Hematopoietic multipotent progenitor cell treated with erythropoietin and hydrocortisone succinate and interleukin-3 and kit ligand, for 15 days (in vitro differentiated cells): ENCODE data around the gene SUV39H1.
A peak's percentile ranks its signal among the peaks of the same experiment; 100 is the strongest.
"Not testable (repeated sequence)": the region's sequence is repeated elsewhere in the genome, so short reads cannot be mapped to it uniquely, and the experiment has no call there.

Experiments used
- DNase-seq: peaks from one replicate; pipeline ENCODE4 v3.0.0-alpha.2; 2015; ENCODE audit warnings: low spot score

The SUV39H1 gene, protein sequence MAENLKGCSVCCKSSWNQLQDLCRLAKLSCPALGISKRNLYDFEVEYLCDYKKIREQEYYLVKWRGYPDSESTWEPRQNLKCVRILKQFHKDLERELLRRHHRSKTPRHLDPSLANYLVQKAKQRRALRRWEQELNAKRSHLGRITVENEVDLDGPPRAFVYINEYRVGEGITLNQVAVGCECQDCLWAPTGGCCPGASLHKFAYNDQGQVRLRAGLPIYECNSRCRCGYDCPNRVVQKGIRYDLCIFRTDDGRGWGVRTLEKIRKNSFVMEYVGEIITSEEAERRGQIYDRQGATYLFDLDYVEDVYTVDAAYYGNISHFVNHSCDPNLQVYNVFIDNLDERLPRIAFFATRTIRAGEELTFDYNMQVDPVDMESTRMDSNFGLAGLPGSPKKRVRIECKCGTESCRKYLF

DNA sequence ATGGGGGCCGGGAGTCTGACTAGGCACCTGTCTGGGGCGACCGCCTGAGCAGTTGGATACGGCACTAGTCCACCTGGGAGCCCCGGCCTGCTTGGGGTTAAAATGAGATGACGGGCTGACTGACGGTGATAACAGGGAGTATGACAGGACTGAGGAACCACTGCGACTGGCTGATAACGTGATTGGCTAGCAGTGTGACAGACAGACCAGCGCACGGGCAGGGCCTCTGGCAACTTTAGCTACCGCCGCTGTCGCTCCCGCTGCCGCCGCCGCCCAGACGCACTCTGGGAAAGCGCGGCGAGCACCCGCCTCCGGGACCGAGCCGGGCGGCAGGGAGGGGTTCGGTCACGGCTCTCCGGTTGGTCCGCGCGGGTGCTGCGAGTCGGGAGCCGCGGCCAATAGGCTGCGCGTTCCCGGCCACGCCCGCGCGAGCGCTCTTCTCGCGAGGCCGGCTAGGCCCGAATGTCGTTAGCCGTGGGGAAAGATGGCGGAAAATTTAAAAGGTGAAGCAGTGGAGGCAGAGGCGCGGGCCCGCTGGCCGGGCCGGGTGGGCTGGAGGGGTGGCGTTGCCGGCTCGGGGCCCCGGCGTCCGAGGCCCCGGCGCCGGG lies at the start of gene SUV39H1:
TSS of gene SUV39H1 (plus strand) at position 434 of the 608 bp plus-strand sequence. CDS start at position 485, 51 bp downstream.
- DNase-seq: peak; percentile 88

DNA sequence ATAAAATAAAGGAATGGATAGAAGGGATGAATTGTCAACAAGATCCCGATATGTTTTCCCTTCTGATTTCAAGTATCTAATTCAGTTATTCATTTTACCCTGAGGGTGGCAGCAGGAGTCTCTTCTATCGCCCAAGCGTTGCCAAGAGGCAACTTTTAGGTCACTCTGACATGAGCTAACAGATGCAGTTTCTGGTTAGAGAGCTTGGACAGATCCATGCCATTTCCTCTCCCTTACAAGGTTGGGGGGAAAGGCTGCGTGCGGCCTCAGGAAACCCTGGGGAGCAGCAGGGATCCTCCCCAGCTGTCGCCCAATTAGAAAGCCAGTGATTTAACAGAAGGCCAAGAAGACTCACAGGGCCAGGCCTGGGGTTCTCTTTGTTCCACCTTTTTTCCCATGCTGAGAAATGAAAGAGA lies 48.2 kb upstream of the SUV39H1 start:
- peak; percentile 48 for DNase-seq

GRCh38 chrX:48649102-48649501 lies 47.4 kb upstream of the SUV39H1 start:
- DNase-seq: no peak

- not testable (repeated sequence) for DNase-seq
Measured at GRCh38 chrX:48652055-48652579, 44.4 kb upstream of the SUV39H1 start.

DNA sequence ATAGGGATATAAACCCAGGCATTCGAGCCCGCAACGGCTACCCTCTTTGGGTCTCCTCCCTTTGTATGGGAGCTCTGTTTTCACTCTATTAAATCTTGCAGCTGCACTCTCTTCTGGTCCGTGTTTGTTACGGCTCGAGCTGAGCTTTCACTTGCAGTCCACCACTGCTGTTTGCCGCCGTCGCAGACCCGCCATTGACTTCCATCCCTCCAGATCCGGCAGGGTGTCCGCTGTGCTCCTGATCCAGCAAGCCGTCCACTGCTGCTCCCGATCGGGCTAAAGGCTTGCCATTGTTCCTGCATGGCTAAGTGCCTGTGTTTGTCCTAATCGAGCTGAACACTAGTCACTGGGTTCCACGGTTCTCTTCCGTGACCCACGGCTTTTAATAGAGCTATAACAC lies 41.8 kb upstream of the SUV39H1 start:
- DNase-seq: not testable (repeated sequence)

- not testable (repeated sequence) for DNase-seq
Measured at GRCh38 chrX:48659686-48660085, 36.8 kb upstream of the SUV39H1 start.

DNA sequence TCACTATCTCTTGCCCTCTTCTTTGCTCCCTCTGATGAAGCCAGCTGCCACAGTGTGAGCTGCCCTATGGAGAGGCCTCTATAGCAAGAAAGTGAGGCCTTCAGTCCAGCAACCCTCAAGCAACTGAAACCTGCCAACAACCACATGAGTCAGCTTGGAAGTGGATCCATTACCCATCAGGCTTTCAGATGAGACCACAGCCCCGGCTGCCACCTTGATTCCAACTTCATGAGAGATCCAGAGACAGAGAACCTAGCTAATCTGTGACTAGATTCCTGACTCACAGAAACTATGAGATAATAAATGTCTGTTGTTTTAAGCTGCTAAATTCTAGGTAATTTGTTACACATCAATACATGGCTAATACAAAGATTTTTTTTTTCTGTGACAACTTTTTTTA lies 33.3 kb upstream of the SUV39H1 start:
- no peak for DNase-seq

DNA sequence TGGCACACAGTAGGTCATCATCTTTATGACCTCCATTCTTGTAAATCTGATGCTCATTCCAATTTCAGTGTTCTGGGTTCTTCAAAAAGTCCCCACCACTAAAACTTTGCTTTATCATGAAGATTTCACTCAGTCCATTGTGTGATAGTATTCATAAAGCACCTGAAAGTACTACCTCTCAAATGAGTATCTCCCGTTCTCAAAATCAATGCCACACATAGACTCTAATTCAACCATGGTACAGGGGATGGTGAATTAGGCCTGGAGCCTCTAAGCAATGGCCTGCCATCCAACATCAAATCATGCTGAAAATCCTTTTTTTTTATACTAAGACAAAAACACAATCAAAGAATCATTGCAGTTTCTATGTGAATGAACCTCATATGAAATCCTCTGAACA lies 32.4 kb upstream of the SUV39H1 start:
- no peak for DNase-seq

DNA sequence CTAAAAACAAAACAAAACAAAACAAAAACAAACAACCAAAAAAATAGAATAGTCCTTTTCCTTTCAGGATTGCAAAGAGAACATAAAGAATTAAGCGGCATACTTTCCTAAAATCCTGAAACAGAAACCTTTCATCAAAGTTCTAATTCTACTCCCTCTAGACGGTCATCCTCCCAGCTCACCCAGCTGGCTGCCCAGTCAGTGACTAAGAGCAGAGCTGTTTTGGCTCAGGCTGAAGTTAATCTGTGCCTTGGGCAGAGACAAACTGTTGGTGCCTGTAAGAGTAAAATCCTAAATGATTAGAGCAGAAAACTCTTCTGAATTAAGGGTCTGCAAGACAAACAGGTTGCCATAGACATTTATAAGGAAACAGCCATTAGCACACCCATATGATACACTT lies 30.5 kb upstream of the SUV39H1 start:
- no peak for DNase-seq

DNA sequence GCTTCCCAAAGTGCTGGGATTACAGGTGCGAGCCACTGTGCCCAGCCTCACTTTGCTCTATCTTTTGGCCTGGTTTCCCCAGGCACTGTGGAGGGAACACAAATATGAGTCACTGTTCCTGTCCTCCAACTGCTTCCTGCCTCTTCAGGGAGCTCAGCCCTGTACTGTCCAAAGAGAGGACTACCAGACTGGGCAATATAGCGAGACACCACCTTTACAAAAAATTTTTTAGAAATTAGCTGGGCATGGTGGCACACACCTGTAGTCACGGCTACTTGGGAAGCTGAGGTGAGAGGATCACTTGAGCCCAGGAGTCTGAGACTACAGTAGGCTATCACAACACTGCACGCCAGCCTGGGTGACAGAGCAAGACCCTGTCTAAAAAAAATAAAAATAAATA lies 29.9 kb upstream of the SUV39H1 start:
- DNase-seq: no peak

DNA sequence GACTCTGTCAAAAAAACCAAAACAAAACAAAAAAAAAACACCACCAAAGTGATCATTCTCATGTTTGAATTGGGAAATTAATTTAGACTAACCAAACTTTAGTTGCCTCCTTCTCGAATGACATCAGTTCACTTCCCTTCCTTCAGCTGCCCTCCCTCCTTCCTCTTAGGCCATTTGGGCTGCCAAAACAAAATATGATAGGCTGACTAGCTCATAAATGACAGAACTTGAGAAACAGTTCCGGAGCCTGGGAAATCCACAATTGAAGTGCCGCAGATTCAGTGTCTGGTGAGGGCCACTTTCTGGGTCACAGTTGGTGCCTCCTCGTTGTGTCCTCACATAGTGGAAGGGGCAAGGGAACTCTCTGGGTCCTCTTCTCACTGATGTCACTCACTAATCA lies 29.0 kb upstream of the SUV39H1 start:
- no peak for DNase-seq

DNA sequence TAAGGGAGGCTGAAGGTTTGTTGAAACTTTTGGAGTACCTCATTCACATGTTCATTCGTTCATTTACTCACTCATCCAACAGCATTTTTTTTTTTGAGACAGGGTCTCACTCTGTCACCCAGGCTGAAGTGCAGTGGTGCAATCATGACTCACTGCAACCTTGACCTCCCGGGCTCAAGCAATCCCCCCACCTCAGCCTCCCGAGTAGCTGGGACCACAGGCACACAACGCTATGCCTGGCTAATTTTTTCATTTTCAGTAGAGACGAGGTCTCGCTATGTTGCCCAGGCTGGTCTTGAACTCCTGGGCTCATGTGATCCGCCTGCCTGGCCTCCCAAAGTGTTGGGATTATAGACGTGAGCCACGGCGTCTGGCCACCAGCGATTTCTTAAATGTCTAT lies 28.3 kb upstream of the SUV39H1 start:
- not testable (repeated sequence) for DNase-seq

DNA sequence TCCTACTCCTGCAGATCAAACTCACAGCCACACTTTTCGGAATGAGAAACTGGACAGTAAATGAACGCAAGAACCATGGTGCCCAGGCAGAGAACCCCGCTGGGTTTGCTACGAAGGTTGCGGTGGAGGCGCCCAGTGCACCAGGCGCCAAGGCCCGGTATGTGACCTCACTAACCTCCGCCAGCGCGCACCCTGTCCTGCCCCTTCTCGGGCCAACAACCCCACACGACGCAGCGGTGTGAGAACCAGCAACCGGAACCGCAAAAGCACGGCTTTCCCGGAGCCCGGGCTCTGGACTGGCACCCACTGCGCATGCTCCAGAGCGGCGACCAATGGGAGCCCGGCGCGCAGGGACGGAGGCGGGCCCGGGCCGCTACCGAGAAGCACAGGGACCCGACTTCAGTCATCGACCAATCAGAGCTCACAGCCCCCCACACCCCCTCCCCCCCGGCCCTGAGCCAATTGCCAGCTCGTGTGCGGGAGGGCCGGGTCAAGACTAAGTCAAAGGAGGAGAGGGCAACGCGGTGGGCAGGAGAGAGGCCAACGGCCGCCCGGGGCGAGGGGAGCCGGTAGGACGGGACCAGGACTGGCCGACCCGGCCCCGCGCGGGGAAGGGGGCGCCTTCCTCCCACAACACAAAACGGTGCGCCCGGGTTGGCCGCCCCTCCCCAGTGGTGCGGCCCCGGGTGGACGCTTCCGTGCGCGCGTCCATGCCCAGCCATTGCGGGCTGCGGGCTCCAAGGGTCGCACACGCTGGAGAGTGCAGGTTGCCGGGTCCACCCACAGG lies 20.2 kb upstream of the SUV39H1 start:
- peak; percentile 88 for DNase-seq

DNA sequence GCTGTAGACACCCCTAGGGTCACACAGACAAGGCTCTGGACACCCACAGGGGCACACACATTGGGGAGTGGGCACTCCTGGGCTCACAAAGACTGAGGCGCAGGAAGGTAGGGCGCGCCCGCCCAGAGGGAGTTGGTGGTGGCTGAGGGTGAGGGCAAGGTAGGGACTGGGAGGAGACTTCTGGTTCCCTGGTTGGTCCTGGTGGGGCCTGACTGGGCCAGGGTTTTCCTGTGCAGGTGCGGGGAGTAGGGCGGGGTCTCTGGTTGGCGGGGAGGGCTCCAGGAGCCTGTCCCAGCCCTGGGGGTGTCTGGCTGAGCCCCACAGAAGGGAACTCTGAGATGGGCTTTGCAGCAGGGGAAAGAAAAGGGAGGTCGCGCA lies 19.7 kb upstream of the SUV39H1 start:
- DNase-seq: no peak

DNA sequence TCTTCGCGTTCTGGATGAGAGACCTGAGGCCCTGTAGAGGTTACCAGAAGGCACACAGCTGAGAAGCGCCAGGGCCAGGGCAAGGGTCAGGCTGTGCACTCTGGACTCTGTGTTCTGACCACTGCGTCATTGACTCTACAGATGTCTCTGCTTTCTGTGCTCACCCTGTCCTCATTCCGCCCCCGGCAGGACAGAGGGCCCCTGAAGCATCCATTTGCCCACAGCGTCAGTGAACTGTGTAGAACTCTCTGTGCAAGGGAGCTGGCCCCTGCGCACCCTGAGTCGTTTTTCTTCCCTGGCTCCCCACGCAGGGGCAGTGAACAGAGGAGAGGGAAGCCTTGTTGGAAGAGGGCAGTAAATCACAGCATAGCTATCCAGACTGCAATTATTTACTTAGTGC lies 19.0 kb upstream of the SUV39H1 start:
- DNase-seq: no peak

- peak; percentile 28 for DNase-seq
Measured at GRCh38 chrX:48680467-48680866, 16.1 kb upstream of the SUV39H1 start.

GRCh38 chrX:48680925-48681324 lies 15.6 kb upstream of the SUV39H1 start:
- DNase-seq: not testable (repeated sequence)

DNA sequence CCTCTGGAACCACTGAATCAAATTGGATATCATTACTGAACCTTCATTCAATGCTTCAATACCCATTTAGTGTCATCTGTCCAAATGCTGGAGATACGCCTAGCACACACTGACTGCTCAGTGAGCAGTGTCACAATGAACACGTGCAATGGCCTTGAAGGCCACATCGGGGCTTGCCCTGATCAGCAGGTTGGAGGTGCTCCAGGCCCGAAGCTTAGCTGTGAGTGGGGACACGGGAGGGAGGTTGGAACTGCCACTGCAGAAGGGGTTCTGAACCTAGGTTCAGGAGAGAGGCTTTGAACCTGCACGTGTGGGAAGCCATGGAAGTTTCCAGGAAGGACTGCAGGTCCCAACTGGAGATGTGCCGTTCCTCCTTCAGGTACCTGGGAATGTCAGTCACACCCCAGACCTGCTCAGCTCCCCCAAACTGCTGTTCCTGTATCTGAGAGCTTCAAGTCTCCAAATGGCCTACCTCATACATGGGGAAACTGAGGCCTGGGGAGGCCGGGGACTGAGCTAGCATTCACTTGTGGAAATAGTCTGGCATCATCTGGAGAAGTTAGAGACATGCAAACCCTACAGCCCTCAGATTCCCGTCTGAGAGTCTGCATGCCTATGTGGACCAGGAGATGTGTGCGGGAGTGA lies 14.9 kb upstream of the SUV39H1 start:
- no peak for DNase-seq

- DNase-seq: not testable (repeated sequence)
Measured at GRCh38 chrX:48682795-48683194, 13.7 kb upstream of the SUV39H1 start.

GRCh38 chrX:48683411-48683982 lies 13.0 kb upstream of the SUV39H1 start, which contains the start of gene WAS:
Gene WAS, plus strand, starts transcription at chrX:48683799. Its CDS starts 55 bp downstream, at chrX:48683854.
- DNase-seq: no peak

DNA sequence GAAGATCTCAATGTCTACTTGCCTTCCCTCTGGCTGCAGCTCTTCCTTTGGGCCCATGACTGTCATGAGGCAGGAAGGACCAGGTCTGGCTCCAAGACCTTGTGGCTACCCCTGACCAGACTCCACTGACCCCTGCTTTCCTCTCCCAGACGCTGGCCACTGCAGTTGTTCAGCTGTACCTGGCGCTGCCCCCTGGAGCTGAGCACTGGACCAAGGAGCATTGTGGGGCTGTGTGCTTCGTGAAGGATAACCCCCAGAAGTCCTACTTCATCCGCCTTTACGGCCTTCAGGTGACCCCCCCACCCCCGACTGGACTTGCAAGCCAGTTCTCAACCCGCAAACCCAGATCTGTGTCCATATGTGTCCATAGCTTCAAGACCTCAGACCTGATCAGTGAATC lies 12.4 kb upstream of the SUV39H1 start:
- DNase-seq: no peak

- DNase-seq: no peak
Measured at GRCh38 chrX:48685416-48685815, 11.1 kb upstream of the SUV39H1 start.
